DND-41 (cell line): ENCODE results near the gene DDX28.

Experiments used
- CTCF ChIP-seq: IDR thresholded peaks from 2 replicates; pipeline ENCODE4 v1.5.1; 2012; ENCODE audit warnings: borderline replicate concordance, low read length, moderate library complexity, mild to moderate bottlenecking; ENCODE audit not compliant: poor library complexity, severe bottlenecking; ENCODE audit errors: extremely low read depth
- EZH2 ChIP-seq: IDR thresholded peaks from 3 replicates; pipeline ENCODE4 v1.6.1; 2012; ENCODE audit warnings: borderline replicate concordance, low read depth, mild to moderate bottlenecking, moderate library complexity, low read length, inconsistent platforms; ENCODE audit not compliant: severe bottlenecking

- TF ChIP-seq CTCF (no peak), EZH2 (no peak)
These were observed 47.5 kb downstream of the DDX28 start for GRCh38 chr16:67975321-67976105.
